Neuronal stem cell (in vitro differentiated cells): ENCODE results near the gene ABCC8.
A peak's percentile ranks its signal among the peaks of the same experiment; 100 is the strongest.

ENCODE experiments used
- DNase-seq: peaks from one replicate; pipeline ENCODE4 v3.0.0-alpha.2; 2013; ENCODE audit warnings: low spot score
- H2AFZ ChIP-seq: one replicate; pipeline ENCODE4 v1.6.1; 2013; ENCODE audit warnings: mild to moderate bottlenecking, low read length, inconsistent platforms
- H2AK5ac ChIP-seq: 2 replicates; pipeline ENCODE4 v1.6.1; 2013; ENCODE audit warnings: low read depth, mild to moderate bottlenecking, inconsistent platforms, low read length, moderate library complexity, mixed read lengths
- H2BK120ac ChIP-seq: 2 replicates; pipeline ENCODE4 v1.6.1; 2013; ENCODE audit warnings: low read depth, mild to moderate bottlenecking, inconsistent platforms, low read length, moderate library complexity, mixed read lengths
- H2BK12ac ChIP-seq: one replicate; pipeline ENCODE4 v1.6.1; 2013; ENCODE audit warnings: low read length, inconsistent platforms
- H2BK15ac ChIP-seq: 2 replicates; pipeline ENCODE4 v1.6.1; 2013; ENCODE audit warnings: mild to moderate bottlenecking, low read length, inconsistent platforms, mixed read lengths
- H2BK5ac ChIP-seq: one replicate; pipeline ENCODE4 v1.6.1; 2013; ENCODE audit warnings: inconsistent platforms, mild to moderate bottlenecking, low read length, moderate library complexity
- H3K14ac ChIP-seq: one replicate; pipeline ENCODE4 v1.6.1; 2013; ENCODE audit warnings: low read length, inconsistent platforms
- H3K18ac ChIP-seq: 2 replicates; pipeline ENCODE4 v1.6.1; 2013; ENCODE audit warnings: low read length, inconsistent platforms
- H3K23ac ChIP-seq: 2 replicates; pipeline ENCODE4 v1.6.1; 2013; ENCODE audit warnings: low read depth, mild to moderate bottlenecking, mixed read lengths, low read length, inconsistent platforms; ENCODE audit not compliant: poor library complexity
- H3K27ac ChIP-seq: replicated peaks from 3 replicates; pipeline ENCODE4 v1.5.1; 2013; ENCODE audit warnings: low read length, inconsistent platforms
- H3K27me3 ChIP-seq, 3 experiments: 2 replicates each; pipeline ENCODE4 v1.6.1; 2013; ENCODE audit warnings: low read length in 3 of 3, mild to moderate bottlenecking in 2 of 3, inconsistent platforms in 1 of 3, low read depth in 1 of 3, mixed read lengths in 1 of 3, moderate library complexity in 1 of 3; ENCODE audit not compliant: control insufficient read depth in 3 of 3, insufficient read depth in 3 of 3
- H3K36me3 ChIP-seq, 2 donors: replicated peaks in 1 of 2; 2 replicates each; pipeline ENCODE4 v1.6.1; 2013; ENCODE audit warnings: low read length in 2 of 2; ENCODE audit not compliant: control insufficient read depth in 2 of 2, insufficient read depth in 2 of 2
- H3K4ac ChIP-seq: 2 replicates; pipeline ENCODE4 v1.6.1; 2013; ENCODE audit warnings: inconsistent platforms, mild to moderate bottlenecking, low read length, moderate library complexity
- H3K4me1 ChIP-seq, 2 donors: 1 replicate in 1 of 2; 2 replicates in 1 of 2; pipeline ENCODE4 v1.6.1; 2013; ENCODE audit warnings: low read length in 2 of 2, low read depth in 1 of 2; ENCODE audit not compliant: control insufficient read depth in 2 of 2, insufficient read depth in 1 of 2
- H3K4me2 ChIP-seq: one replicate; pipeline ENCODE4 v1.6.1; 2013; ENCODE audit warnings: mild to moderate bottlenecking, low read length, inconsistent platforms; ENCODE audit not compliant: insufficient read depth, poor library complexity, severe bottlenecking
- H3K4me3 ChIP-seq, 2 donors: 2 replicates each; pipeline ENCODE4 v1.5.1; 2013; ENCODE audit warnings: low read length in 2 of 2, mild to moderate bottlenecking in 2 of 2, inconsistent platforms in 1 of 2, moderate library complexity in 1 of 2
- H3K79me1 ChIP-seq: one replicate; pipeline ENCODE4 v1.6.1; 2013; ENCODE audit warnings: low read depth, mild to moderate bottlenecking, inconsistent platforms, low read length, moderate library complexity
- H3K9ac ChIP-seq: one replicate; pipeline ENCODE4 v1.6.1; 2013; ENCODE audit warnings: mild to moderate bottlenecking, low read depth, low read length, inconsistent platforms; ENCODE audit not compliant: poor library complexity
- H3K9me3 ChIP-seq, 2 donors: replicated peaks in 1 of 2; 2 replicates each; pipeline versions ENCODE3 to v1.6.1; 2013; ENCODE audit warnings: low read length in 2 of 2, mild to moderate bottlenecking in 2 of 2, inconsistent platforms in 1 of 2, low read depth in 1 of 2, mixed read lengths in 1 of 2, moderate library complexity in 1 of 2; ENCODE audit not compliant: control insufficient read depth in 2 of 2, insufficient read depth in 1 of 2
- H4K8ac ChIP-seq: one replicate; pipeline ENCODE4 v1.6.1; 2013; ENCODE audit warnings: low read depth, mild to moderate bottlenecking, inconsistent platforms, low read length, moderate library complexity
- H4K91ac ChIP-seq: one replicate; pipeline ENCODE4 v1.6.1; 2013; ENCODE audit warnings: low read length, low read depth, mild to moderate bottlenecking, inconsistent platforms; ENCODE audit not compliant: poor library complexity
- WGBS, 2 donors: extraction: QIAGEN DNeasy Blood & Tissue Kit; methylation state at CpG; one replicate each; pipeline ENCODE4 v1.1.7; 2013; ENCODE audit warnings: missing lambda C conversion rate in 2 of 2, mixed read lengths in 1 of 2; ENCODE audit not compliant: insufficient read length in 2 of 2, insufficient replicate concordance in 1 of 2; ENCODE audit errors: extremely low coverage in 2 of 2; 5-methylcytosine and 5-hydroxymethylcytosine counted together

Gene ABCC8

DNA sequence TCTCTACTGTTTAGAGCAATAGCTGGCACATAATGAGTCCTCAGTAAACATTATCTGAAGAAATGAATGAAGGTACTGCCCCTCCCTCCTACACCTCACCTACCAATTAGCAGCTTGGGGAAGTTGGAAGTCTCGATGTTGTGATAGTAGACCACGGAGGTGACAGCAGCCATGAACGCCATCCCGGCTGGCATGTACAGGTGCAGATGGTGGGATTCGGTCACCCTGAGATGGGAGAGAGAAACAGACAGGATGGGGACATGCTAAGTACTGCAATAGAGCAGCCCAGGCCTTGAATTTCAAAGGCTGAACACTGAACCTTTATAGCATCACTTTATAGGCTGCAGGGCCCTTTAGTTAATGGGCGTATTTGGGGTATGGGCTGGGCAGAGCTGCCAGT, 6.6 kb downstream of the ABCC8 start:
- Histone ChIP-seq H2BK15ac (no peak overlapping the region), H3K9me3 (peaks cover 0 to 5% of the 10 kb centered on the region in 2 donors), H3K4me1 (peaks cover 0 to 11% of the 10 kb centered on the region in 2 donors), H2BK5ac (no peak overlapping the region), H2BK12ac (no peak overlapping the region), H3K9ac (no peak overlapping the region), H3K18ac (no peak overlapping the region), H3K27ac (no peak overlapping the region), H4K91ac (no peak overlapping the region), H3K14ac (no peak overlapping the region), H3K27me3 (peaks cover 4 to 49% (median 17%) of the 10 kb centered on the region in 3 experiments), H3K79me1 (no peaks in the 10 kb centered on the region), H2BK120ac (no peak overlapping the region), H3K36me3 (no peaks in the 10 kb centered on the region), H2AFZ (no peak overlapping the region), H2AK5ac (no peak overlapping the region), H3K23ac (no peak overlapping the region), H3K4ac (no peak overlapping the region), H4K8ac (no peak overlapping the region), H3K4me2 (no peak overlapping the region), H3K4me3 (no peak overlapping the region)
- WGBS, 2 donors, result no CpG with 5 or more reads among the region's 6 CpGs
- DNase-seq, result no peak

DNA sequence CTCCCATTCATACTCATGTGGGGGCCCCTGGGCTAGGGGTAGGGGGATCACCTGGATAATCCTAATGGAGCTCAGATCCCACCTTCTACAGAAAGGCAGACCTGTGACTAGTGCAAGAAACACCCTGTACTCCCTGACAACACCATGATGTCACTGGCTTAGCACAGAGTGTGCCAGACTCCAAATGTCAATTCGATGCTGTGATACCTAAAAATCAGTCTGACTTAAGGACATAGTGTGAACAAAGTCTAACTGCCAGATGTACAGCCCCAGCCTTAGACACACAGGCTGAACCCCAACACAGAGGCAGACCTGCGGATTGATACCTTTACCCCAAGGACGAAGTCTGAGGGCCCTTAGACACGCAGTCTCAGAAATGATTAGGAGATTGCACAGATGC, 8.5 kb downstream of the ABCC8 start:
- no peak overlapping the region for H2BK15ac ChIP-seq
- H3K27ac ChIP-seq, result no peak overlapping the region
- H3K27me3 ChIP-seq, result peaks cover 0 to 33% (median 2%) of the 10 kb centered on the region in 3 experiments
- no peak overlapping the region for H4K8ac ChIP-seq
- no peak overlapping the region for H3K18ac ChIP-seq
- peaks cover 0 to 8% of the 10 kb centered on the region in 2 donors for H3K4me1 ChIP-seq
- DNase-seq, result no peak
- H2BK5ac ChIP-seq, result no peak overlapping the region
- WGBS, 2 donors, result no CpG with 5 or more reads among the region's 4 CpGs
- H3K9ac ChIP-seq, result no peak overlapping the region
- H4K91ac ChIP-seq, result no peak overlapping the region
- H3K4me2 ChIP-seq, result no peak overlapping the region
- H3K36me3 ChIP-seq, result no peaks in the 10 kb centered on the region
- H2AFZ ChIP-seq, result no peak overlapping the region
- H3K4ac ChIP-seq, result no peak overlapping the region
- H3K79me1 ChIP-seq, result no peaks in the 10 kb centered on the region
- H3K23ac ChIP-seq, result no peak overlapping the region
- peaks cover 0 to 2% of the 10 kb centered on the region in 2 donors for H3K9me3 ChIP-seq
- H2AK5ac ChIP-seq, result no peak overlapping the region
- H3K14ac ChIP-seq, result no peak overlapping the region
- H2BK120ac ChIP-seq, result no peak overlapping the region
- H3K4me3 ChIP-seq, result no peak overlapping the region
- no peak overlapping the region for H2BK12ac ChIP-seq

DNA sequence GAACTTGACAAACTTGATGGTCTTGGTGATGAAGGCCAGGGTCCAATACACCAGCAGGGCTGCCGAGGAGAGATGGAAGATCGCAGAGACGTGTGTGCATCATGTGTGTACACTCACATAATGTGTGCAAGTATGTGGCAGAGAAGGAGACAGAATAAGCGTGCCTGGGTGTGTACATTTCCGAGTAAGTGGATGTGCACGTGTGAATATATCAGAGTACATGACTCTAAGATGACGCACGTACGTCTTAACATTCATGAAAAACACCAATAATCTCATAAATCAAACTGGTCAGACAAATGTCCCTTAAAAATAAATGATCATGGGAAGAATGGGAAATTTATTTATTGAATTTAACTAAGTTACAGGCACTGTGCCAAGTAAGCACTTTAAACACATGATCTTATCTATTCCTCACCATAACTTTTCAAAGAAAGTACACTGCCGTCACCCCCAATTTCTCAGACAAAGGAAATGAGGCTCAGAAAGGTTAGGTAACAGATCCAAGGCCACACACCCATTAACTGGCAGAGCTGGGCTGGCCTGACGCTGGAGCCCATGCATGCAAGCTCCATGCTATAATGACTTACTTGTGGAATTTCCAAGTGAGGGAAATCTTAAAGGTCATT, 13.0 kb downstream of the ABCC8 start:
- H3K9me3 ChIP-seq, result no peaks in the 10 kb centered on the region
- H2AK5ac ChIP-seq, result no peak overlapping the region
- H3K9ac ChIP-seq, result no peak overlapping the region
- H3K4me2 ChIP-seq, result no peak overlapping the region
- H3K14ac ChIP-seq, result peak overlapping the region; percentile 9
- no peak overlapping the region for H3K4me3 ChIP-seq
- no peak overlapping the region for H4K8ac ChIP-seq
- H2BK12ac ChIP-seq, result no peak overlapping the region
- no peak for DNase-seq
- H2AFZ ChIP-seq, result no peak overlapping the region
- no peak overlapping the region for H3K18ac ChIP-seq
- H3K79me1 ChIP-seq, result peaks cover 3% of the 10 kb centered on the region
- no CpG with 5 or more reads among the region's 11 CpGs for WGBS, 2 donors
- no peak overlapping the region for H3K4ac ChIP-seq
- no peak overlapping the region for H3K27ac ChIP-seq
- no peaks in the 10 kb centered on the region for H3K36me3 ChIP-seq
- no peak overlapping the region for H2BK5ac ChIP-seq
- H2BK120ac ChIP-seq, result no peak overlapping the region
- H2BK15ac ChIP-seq, result no peak overlapping the region
- H3K4me1 ChIP-seq, result no peaks in the 10 kb centered on the region
- no peak overlapping the region for H4K91ac ChIP-seq
- peaks cover 0 to 14% (median 0%) of the 10 kb centered on the region in 3 experiments for H3K27me3 ChIP-seq
- H3K23ac ChIP-seq, result peak overlapping the region; percentile 3

DNA sequence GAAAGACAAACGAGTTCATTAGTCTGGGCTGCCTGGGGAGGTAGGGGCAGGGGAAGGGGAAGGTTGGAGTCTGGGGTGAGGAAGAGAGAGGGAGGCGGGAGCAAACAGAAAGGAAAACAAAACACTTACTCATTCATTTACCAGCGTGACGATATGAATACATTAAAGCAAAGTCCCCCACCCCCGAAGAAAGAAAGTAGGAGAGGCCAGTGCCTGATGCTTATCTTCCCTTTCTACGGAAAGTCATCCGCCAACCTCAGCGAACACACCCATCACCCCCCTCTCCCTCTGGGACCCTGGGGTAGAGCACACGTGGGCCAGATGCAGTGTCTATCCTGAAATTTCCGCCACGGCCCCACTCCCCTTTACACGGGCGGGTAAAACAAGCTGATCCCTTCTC, 13.7 kb downstream of the ABCC8 start:
- Histone ChIP-seq H2AFZ (no peak overlapping the region), H3K27me3 (peaks cover 0 to 7% (median 0%) of the 10 kb centered on the region in 3 experiments), H2BK12ac (no peak overlapping the region), H3K9me3 (no peaks in the 10 kb centered on the region), H2BK15ac (no peak overlapping the region), H3K36me3 (no peaks in the 10 kb centered on the region), H3K27ac (no peak overlapping the region), H3K4me3 (no peak overlapping the region), H3K18ac (no peak overlapping the region), H2BK120ac (no peak overlapping the region), H4K91ac (no peak overlapping the region), H3K23ac (no peak overlapping the region), H2AK5ac (no peak overlapping the region), H3K4me1 (no peaks in the 10 kb centered on the region), H3K4ac (no peak overlapping the region), H2BK5ac (no peak overlapping the region), H3K14ac (peak overlapping the region; percentile 9), H3K9ac (no peak overlapping the region), H4K8ac (no peak overlapping the region), H3K4me2 (no peak overlapping the region), H3K79me1 (peaks cover 3% of the 10 kb centered on the region)
- no CpG with 5 or more reads among the region's 13 CpGs for WGBS, 2 donors
- no peak for DNase-seq
